Fibroblast of lung (primary cell): ENCODE data around the gene BDH1. TPM values are rescaled to one million over a fixed set of nuclear protein-coding genes. Genes with fewer than 3 reads are reported as not detected.

Experiments
- DNase-seq, 2 donors: peaks; one replicate each; pipeline versions ENCODE4 v3.0.0 to v3.0.0-alpha.2; 2010; ENCODE audit warnings: low read depth in 2 of 2
- H2AFZ ChIP-seq: 2 replicates; pipeline ENCODE4 v1.5.1; 2012; ENCODE audit warnings: low read length, control low read depth, inconsistent platforms
- H3K27ac ChIP-seq: 2 replicates; pipeline ENCODE4 v1.5.1; 2011; ENCODE audit warnings: low read length, control low read depth; ENCODE audit not compliant: insufficient read depth
- H3K27me3 ChIP-seq: 2 replicates; pipeline ENCODE4 v1.5.1; 2011; ENCODE audit warnings: mild to moderate bottlenecking, low read length; ENCODE audit not compliant: control insufficient read depth, insufficient read depth
- H3K36me3 ChIP-seq: 2 replicates; pipeline ENCODE4 v1.5.1; 2011; ENCODE audit warnings: low read length; ENCODE audit not compliant: control insufficient read depth, insufficient read depth
- H3K4me1 ChIP-seq: 2 replicates; pipeline ENCODE4 v1.5.1; 2011; ENCODE audit warnings: low read length; ENCODE audit not compliant: control insufficient read depth, insufficient read depth; ENCODE audit errors: extremely low read depth
- H3K4me2 ChIP-seq: 2 replicates; pipeline ENCODE4 v1.5.1; 2011; ENCODE audit warnings: low read length, control low read depth; ENCODE audit not compliant: insufficient read depth; ENCODE audit errors: extremely low read depth
- H3K4me3 ChIP-seq, 4 experiments: fragments of 200-600 bp in 1 of 4; sonication (generic) in 1 of 4; replicated peaks in 1 of 4; 2 replicates each; pipeline ENCODE4 v1.5.1; 2011 to 2016; ENCODE audit warnings: low read length in 4 of 4, low read depth in 3 of 4, mild to moderate bottlenecking in 3 of 4, control low read depth in 2 of 4, inconsistent platforms in 1 of 4, mixed read lengths in 1 of 4; ENCODE audit not compliant: insufficient read depth in 1 of 4; ENCODE audit errors: control extremely low read depth in 1 of 4
- H3K79me2 ChIP-seq: 2 replicates; pipeline ENCODE4 v1.5.1; 2012; ENCODE audit warnings: mild to moderate bottlenecking, low read length, inconsistent platforms; ENCODE audit not compliant: control insufficient read depth, insufficient read depth
- H3K9ac ChIP-seq: 2 replicates; pipeline ENCODE4 v1.5.1; 2011; ENCODE audit warnings: mild to moderate bottlenecking, low read length, control low read depth; ENCODE audit not compliant: insufficient read depth
- H3K9me3 ChIP-seq: 2 replicates; pipeline ENCODE4 v1.5.1; 2012; ENCODE audit warnings: low read depth, low read length; ENCODE audit not compliant: control insufficient read depth, insufficient read depth
- H4K20me1 ChIP-seq: 2 replicates; pipeline ENCODE4 v1.5.1; 2011; ENCODE audit warnings: low read length; ENCODE audit not compliant: control insufficient read depth, insufficient read depth; ENCODE audit errors: extremely low read depth
- CTCF ChIP-seq, 2 donors: IDR thresholded peaks in 1 of 2; conservative IDR thresholded peaks in 1 of 2; 1 replicate in 1 of 2; 2 replicates in 1 of 2; pipeline ENCODE4 v1.5.1; 2011 to 2012; ENCODE audit warnings: low read length in 2 of 2, control low read depth in 1 of 2, inconsistent platforms in 1 of 2, low read depth in 1 of 2, mild to moderate bottlenecking in 1 of 2
- EZH2 ChIP-seq: IDR thresholded peaks from 2 replicates; pipeline ENCODE4 v1.5.1; 2012; ENCODE audit warnings: low read length, control low read depth, mild to moderate bottlenecking; ENCODE audit errors: missing control alignments
- polyA plus RNA-seq, 2 donors: library from polyadenylated mRNA; depleted of rRNA in 1 of 2; stranded (reverse) in 1 of 2; unstranded in 1 of 2; fragments of >200 nt; gene quantifications; 2 replicates each; pipeline ENCODE4 v1.2.1, GENCODE V29; 2011 to 2012; ENCODE audit warnings: missing spikeins in 1 of 2
- total RNA-seq: library from RNA; depleted of rRNA; stranded (reverse); fragments of >200 nt; gene quantifications from 2 replicates; pipeline ENCODE4 v1.2.1, GENCODE V29; 2014

BDH1 gene
- total and polyA plus RNA-seq, 2 donors (not counting 1 experiment from before 2014, with no cell fraction given), result 0.66 to 3.1 TPM

DNA sequence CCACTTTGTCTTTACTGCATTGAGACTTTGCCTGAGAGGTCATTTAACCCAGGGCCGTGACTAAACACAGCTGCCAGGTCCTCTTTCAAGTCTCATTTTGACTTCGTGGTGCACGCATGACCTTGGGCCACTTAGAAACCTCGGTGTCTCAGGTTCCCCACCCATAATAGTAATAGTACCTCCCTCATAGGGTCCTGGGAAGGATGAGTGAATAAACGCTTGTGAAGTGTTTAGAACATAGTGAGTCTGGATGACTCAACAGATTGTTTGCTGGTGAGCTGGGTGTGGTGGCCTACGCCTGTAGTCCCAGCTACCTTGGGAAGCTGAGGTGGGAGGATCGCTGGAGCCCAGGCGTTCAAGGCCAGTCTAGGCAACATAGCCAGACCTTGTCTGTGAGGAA lies 56.3 kb downstream of the BDH1 start:
- Histone ChIP-seq H3K4me3 (no peak overlapping the region), H3K36me3 (no peaks in the 10 kb centered on the region), H3K4me2 (no peak overlapping the region), H3K27me3 (peaks cover 2% of the 10 kb centered on the region), H3K9me3 (no peaks in the 10 kb centered on the region), H2AFZ (no peak overlapping the region), H3K4me1 (no peaks in the 10 kb centered on the region), H3K9ac (no peak overlapping the region), H3K79me2 (no peaks in the 10 kb centered on the region), H3K27ac (no peak overlapping the region), H4K20me1 (no peaks in the 10 kb centered on the region)
- no peak for TF ChIP-seq EZH2
- no peak for TF ChIP-seq CTCF (conservative IDR thresholded peaks at IDR 0.05 in 1 of 2, IDR thresholded peaks at IDR 0.05 in 1 of 2; ENCODE audit: low read depth in 1 of 2, low read length in 2 of 2)
- DNase-seq, result peak; percentile 52 to 92

DNA sequence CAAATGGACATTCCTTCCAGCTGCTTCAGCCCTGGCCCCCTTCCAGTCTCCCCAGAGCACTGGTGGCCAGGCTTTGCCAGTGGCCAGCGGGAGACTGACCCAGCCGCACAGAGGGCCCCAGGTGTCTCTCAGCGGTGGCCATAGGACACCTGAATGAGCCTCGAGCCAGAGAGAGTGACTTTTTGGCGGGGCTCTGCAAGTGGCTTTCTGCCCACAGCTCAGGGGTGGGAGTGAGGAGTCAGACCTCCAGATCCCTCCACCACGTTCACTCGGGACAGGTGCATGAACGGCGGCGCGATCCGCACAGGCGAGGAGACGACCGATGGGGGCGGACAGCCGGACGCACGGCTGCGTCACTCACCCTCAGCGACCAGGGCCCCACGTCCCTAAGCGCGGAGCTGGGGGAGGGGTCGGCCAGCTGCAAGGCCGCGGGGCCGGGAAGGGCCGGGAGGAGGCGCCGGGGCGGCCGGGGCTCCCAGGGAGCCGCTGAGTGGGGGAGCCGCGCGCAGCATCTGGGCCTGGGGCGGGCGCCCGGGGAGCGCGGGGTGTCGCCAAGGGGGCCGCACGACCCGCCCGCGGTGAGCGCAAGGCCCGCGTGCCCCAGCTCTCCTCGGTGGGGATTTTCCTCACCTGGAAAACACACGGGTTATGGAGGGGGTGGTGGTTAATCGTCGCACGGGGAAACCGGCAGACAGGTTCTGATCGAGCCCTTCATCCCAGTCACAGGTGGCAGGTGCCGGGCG lies 57.1 kb downstream of the BDH1 start:
- TF ChIP-seq EZH2 (no peak), CTCF (conservative IDR thresholded peaks at IDR 0.05 in 1 of 2, IDR thresholded peaks at IDR 0.05 in 1 of 2; ENCODE audit: low read depth in 1 of 2, low read length in 2 of 2) (no peak)
- Histone ChIP-seq H3K4me2 (no peak overlapping the region), H3K79me2 (no peaks in the 10 kb centered on the region), H3K9ac (no peak overlapping the region), H2AFZ (no peak overlapping the region), H3K4me3 (no peak overlapping the region), H3K27ac (no peak overlapping the region), H3K9me3 (no peaks in the 10 kb centered on the region), H4K20me1 (no peaks in the 10 kb centered on the region), H3K36me3 (no peaks in the 10 kb centered on the region), H3K27me3 (peaks cover 2% of the 10 kb centered on the region), H3K4me1 (no peaks in the 10 kb centered on the region)
- DNase-seq, result no peak

DNA sequence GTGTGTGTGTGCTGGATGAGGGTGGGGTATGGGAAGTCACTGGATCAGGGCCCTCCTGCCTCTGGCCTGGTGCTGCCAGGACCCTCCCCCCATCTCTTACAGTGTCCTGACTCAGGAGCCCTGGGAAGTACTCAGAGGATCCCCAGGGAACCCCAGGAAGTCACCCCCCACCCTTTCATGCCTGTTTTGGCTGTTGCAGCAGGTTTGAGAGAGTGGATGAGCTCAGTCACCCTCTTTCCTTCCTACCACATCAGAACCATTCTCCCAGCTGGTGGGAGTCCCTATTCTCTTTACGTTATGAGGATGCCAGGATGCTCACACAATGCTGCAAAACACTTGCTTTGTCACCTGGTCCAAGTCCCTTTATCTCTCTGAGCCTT lies 59.0 kb downstream of the BDH1 start:
- Histone ChIP-seq H3K4me1 (no peaks in the 10 kb centered on the region), H3K4me3 (no peak overlapping the region), H3K27ac (no peak overlapping the region), H2AFZ (no peak overlapping the region), H3K79me2 (no peaks in the 10 kb centered on the region), H3K9me3 (no peaks in the 10 kb centered on the region), H3K9ac (no peak overlapping the region), H4K20me1 (no peaks in the 10 kb centered on the region), H3K4me2 (no peak overlapping the region), H3K27me3 (peaks cover 13% of the 10 kb centered on the region), H3K36me3 (no peaks in the 10 kb centered on the region)
- no peak for TF ChIP-seq EZH2
- no peak for TF ChIP-seq CTCF (conservative IDR thresholded peaks at IDR 0.05 in 1 of 2, IDR thresholded peaks at IDR 0.05 in 1 of 2; ENCODE audit: low read depth in 1 of 2, low read length in 2 of 2)
- peak in 1 of 2 donors; percentile 14 for DNase-seq
